NCI-H446 (cell line): ENCODE measurements around the gene COA3.

Experiments used
- DNase-seq, 2 experiments: peaks; one replicate each; lab custom pipeline; 2025; lab: John Stamatoyannopoulos, UW

Gene COA3

DNA sequence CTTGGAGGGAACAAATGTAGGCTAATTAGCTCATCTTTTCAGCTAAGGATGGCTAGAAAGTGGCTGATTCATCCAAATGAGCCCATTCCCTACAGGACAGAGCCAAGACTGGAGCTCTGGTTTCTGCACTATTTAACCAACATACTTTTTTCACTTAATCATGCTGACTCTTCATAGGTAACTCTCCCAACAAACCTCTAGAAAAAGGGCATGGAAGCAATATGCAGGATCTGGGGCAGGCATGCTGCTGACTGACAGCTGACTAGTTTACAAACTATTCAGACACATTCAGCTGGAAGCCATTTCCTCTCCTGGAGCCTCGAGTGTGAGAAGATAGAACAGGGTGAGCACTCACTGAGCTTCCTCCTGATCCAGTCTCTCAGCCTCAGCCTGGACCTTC lies 19.4 kb upstream of the COA3 start:
- no peak for DNase-seq

- no peak for DNase-seq
Measured at GRCh38 chr17:42814633-42815399, 16.3 kb upstream of the COA3 start.

GRCh38 chr17:42809250-42809649 lies 10.7 kb upstream of the COA3 start:
- no peak for DNase-seq

- no peak for DNase-seq
Measured at GRCh38 chr17:42806249-42806648, 7.7 kb upstream of the COA3 start.

DNA sequence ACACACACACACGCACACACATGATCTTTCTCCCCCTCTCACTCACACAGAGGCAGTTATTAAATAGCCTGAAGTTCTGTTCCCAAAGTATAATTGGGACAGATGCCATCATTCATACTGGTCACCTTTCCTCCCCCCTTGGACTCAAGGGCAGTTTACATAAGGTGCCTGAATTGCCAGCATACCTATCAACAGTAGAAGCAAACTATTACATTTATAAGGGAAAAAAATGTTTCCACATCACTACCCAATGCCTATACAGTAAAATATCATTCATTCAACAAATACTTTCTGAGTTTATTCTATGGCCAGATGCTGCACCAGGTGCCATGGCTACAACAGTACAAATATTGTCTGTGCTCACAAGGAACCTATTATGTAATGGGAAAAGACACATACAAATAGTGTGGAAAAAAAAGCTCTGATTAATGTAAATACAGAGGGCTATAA lies 6.4 kb upstream of the COA3 start:
- DNase-seq: no peak

- DNase-seq: no peak
Measured at GRCh38 chr17:42803074-42803883, 4.8 kb upstream of the COA3 start.

GRCh38 chr17:42798011-42798382 lies 507 bp downstream of the COA3 start:
- DNase-seq: no peak

DNA sequence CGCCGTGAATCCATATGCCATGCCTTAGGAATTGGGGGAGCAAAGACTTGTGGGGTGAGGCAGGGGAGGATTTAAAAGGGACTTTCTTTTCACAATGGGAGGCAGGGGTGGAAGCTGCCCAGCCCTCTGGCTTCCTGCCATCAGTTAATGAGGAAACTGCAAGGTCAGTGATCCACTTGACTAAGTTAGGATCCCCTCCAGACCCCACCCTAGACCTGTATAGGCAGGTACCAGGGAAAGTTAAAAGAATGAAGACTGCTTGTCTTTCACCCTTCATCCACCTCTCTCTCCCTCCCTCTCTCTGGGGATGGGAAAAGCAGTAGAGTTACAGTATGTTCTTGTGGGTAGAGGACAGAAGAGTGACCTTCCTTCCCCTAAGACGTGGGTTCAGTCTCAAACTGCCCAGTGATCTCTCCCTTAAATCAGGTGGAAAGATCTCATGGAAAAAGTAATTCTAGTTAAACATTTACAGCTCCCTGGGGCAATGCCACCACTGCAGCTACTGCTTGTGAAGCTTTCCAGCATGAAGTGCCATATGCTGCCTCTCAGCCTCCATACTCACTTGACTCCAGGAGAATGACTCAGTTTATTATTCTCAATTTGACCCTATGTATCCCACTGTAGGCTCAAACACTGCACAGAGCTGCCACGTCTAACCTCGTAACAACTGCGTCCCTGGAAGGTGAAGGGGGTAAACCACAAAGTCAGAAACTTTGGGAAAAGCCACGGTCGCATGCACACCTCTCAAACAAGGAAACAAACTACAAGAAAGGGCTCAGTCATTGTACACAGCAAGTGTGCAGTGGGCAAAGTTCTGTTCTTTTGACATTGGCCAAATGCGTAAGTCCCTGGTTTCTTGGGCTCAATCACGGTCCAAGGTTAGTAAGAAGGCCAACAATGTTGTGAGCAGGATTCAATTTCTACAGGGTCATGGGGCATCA lies 1.2 kb downstream of the COA3 start:
- no peak for DNase-seq

DNA sequence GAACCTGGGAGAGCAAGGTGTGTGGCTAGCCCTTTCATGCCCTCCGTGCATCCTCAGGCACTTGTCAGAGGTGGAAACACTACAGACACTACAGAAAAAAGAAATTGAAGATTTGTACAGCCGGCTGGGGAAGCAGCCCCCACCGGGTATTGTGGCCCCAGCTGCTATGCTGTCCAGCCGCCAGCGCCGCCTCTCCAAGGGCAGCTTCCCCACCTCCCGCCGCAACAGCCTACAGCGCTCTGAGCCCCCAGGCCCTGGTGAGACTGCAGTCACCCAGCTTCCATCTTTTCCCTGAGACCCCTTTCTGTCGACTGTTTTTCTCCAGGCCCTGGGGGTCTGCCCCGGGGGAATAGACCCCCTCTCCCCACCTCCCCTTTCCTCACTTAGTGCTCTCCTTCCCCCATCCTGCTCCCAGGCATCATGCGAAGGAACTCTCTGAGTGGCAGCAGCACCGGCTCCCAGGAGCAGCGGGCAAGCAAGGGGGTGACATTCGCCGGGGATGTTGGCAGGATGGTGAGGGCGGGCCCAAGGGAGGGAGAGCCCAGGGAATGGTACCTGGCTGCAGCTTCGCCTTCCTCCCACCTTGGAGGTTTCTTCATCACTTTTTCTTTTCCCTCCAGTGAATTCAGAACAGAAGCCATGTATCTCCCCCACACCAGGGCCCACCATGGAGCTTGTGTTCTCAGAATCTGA lies 2.3 kb downstream of the COA3 start:
- no peak for DNase-seq

- no peak for DNase-seq
Measured at GRCh38 chr17:42795465-42795864, 3.0 kb downstream of the COA3 start.

DNA sequence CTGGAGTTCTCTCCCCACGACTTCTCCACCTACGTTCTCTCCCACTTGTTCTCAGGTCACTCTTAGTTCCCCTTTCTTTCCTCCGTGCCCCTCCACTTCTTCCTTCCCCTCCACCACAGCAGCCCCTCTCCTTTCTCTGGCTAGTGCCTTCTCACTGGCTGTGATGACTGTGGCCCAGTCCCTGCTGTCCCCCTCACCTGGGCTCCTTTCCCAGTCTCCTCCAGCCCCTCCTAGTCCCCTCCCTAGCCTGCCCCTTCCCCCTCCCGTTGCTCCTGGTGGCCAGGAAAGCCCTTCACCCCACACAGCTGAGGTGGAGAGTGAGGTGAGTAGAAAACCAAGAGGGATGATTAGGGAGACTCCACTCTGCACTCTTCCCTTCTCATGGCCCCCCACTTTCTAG lies 3.4 kb downstream of the COA3 start:
- no peak for DNase-seq

DNA sequence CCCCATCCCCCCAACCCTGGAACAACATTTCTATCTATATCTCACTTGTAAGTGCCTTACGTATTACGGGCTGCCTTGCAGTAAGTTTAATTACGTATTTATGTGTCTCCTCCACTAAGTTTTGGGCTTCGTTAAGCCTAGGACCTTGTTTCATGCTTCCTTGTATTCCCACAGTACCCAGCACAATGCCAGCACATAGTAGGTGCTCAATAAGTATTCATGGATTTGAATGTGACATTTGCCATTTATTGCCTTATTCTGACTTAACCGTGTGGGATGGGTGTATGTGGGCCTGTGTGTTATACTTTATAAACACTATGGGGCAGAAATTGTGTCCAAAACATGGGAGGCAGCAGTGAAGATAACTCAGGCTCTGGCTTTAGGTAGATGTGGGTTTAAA lies 6.0 kb downstream of the COA3 start:
- DNase-seq: no peak

- no peak for DNase-seq
Measured at GRCh38 chr17:42791948-42792347, 6.6 kb downstream of the COA3 start.

GRCh38 chr17:42787266-42787665 lies 11.2 kb downstream of the COA3 start:
- DNase-seq: no peak

DNA sequence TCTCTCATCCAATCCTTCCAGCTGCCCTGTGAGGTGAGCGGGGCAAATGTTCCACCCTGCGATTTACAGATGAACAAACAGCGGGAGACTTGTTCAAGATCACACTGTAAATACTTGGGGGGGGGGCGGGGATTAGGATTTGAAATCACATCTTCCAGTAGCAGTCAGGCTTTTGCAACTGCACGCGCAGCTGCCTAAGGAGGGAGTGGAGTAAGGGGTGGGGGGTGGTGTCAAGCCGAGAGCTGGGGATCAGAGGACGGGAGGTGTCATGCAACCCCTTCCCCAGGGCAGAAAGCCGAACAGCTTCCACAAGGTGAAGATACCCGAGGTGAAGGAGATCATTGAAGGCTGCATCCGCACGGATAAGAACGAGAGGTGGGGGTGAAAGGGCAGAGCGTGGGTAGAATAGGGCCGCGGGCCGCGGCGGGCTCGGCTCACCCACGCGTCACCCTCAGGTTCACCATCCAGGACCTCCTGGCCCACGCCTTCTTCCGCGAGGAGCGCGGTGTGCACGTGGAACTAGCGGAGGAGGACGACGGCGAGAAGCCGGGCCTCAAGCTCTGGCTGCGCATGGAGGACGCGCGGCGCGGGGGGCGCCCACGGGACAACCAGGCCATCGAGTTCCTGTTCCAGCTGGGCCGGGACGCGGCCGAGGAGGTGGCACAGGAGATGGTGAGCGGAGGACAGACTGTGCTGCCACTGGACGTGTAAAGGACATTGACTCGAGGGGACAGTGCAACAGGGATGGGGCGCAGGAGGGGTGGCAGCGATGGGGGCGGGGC lies 13.5 kb downstream of the COA3 start:
- DNase-seq: no peak

- no peak for DNase-seq
Measured at GRCh38 chr17:42784409-42784808, 14.1 kb downstream of the COA3 start.

DNA sequence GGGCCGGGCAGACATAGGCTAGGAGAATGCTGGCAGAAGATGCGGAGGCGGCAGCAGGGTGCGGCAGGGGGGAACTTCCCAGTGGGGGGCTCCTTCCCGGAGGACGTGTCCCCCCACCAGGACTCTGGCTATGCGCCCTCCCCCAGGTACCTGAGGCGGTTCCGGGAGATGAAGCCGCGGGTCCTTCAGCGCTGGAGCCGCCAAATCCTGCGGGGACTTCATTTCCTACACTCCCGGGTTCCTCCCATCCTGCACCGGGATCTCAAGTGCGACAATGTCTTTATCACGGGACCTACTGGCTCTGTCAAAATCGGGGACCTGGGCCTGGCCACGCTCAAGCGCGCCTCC lies 14.7 kb downstream of the COA3 start:
- no peak for DNase-seq

DNA sequence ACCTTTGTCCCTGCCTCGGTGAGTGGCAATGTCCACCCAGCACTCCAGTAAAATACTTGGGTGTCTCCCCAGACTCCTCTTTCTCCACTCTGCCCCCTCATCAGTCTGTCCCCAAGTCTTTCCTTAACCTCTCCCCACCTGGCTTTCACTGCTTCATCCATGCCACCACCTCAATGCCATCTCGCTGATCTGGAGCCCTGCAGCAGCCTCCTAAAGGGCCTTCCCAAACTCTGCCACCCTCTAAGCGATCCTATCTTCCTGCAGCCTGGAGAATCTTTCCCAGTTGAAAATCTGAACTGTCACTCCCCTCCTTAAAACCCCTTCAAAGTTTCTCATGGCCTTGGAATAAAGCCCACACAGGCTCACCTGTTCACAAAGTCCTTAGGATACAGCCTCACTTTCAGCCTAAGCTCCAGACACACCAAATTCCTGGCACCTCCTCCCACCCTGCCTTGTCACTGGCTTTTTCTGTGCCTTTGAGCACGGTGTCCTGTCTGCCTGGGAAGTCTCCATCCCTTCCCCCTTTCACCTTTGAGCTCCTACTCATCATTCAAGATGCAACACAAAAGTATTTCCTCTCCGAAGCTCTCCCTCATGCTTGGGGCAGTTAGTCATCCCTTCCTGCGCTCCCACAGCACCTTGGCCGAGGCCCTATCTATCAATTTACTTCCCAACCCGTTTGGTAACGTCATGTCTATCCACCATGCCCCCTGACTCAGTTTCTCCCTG lies 15.3 kb downstream of the COA3 start:
- no peak for DNase-seq

GRCh38 chr17:42782166-42783061 lies 16.1 kb downstream of the COA3 start:
- DNase-seq: no peak
